Stimulated activated CD4-positive, alpha-beta T cell treated with anti-CD3 and anti-CD28 coated beads, Interleukin-1b, Interleukin-23, amount 100 ng/mL, for 1 hour (primary cell): ENCODE results near the gene MRPL12.
"Not testable (repeated sequence)": the region's sequence is repeated elsewhere in the genome, so short reads cannot be mapped to it uniquely, and the experiment has no call there.

ENCODE experiments used
- DNase-seq, 2 donors: peaks; one replicate each; pipeline ENCODE4 v3.0.0-alpha.2; 2020; ENCODE audit warnings: low read depth in 2 of 2

The MRPL12 gene

GRCh38 chr17:81716674-81716996 is 13.5 kb downstream of the MRPL12 start:
- DNase-seq: no peak

- no peak for DNase-seq
Measured at GRCh38 chr17:81717049-81717765, 14.0 kb downstream of the MRPL12 start.

- DNase-seq: no peak
Measured at GRCh38 chr17:81717766-81718089, 14.6 kb downstream of the MRPL12 start.

- no peak for DNase-seq
Measured at GRCh38 chr17:81719410-81720266, 16.5 kb downstream of the MRPL12 start.

GRCh38 chr17:81720267-81721071 is 17.3 kb downstream of the MRPL12 start:
- DNase-seq: no peak

GRCh38 chr17:81722184-81723120 is 19.3 kb downstream of the MRPL12 start:
- no peak for DNase-seq

GRCh38 chr17:81723651-81724209 is 20.6 kb downstream of the MRPL12 start:
- DNase-seq: no peak

GRCh38 chr17:81725439-81725838 is 22.3 kb downstream of the MRPL12 start:
- DNase-seq: no peak

- no peak for DNase-seq
Measured at GRCh38 chr17:81726004-81726403, 22.8 kb downstream of the MRPL12 start.

- DNase-seq: no peak
Measured at GRCh38 chr17:81727324-81728031, 24.3 kb downstream of the MRPL12 start.

- DNase-seq: peak; percentile 23 to 51
Measured at GRCh38 chr17:81733507-81734404, 30.6 kb downstream of the MRPL12 start.

- DNase-seq: no peak
Measured at GRCh38 chr17:81734405-81735263, 31.5 kb downstream of the MRPL12 start.

GRCh38 chr17:81735264-81736102 is 32.3 kb downstream of the MRPL12 start:
- no peak for DNase-seq

- no peak for DNase-seq
Measured at GRCh38 chr17:81737947-81738800, 35.0 kb downstream of the MRPL12 start.

- DNase-seq: no peak
Measured at GRCh38 chr17:81738801-81739393, 35.7 kb downstream of the MRPL12 start.

GRCh38 chr17:81739593-81739992 is 36.4 kb downstream of the MRPL12 start:
- not testable (repeated sequence) for DNase-seq
